ENCODE data around the gene PCDHA11. TPM values are rescaled to one million over a fixed set of nuclear protein-coding genes. Genes with fewer than 3 reads are reported as not detected.

The PCDHA11 gene
- polyA plus RNA-seq, 1 donor, result 0.30 TPM

Other genes starting within 250 kb of the PCDHA11 start
- gene CD14, start 235.8 kb upstream of the PCDHA11 start, polyA plus RNA-seq (ENCODE audit: insufficient read length), result 30.9 TPM
- gene TMCO6, start 229.5 kb upstream of the PCDHA11 start, polyA plus RNA-seq (ENCODE audit: insufficient read length), result 11.0 TPM
- 57.7 TPM for gene NDUFA2, start 221.3 kb upstream of the PCDHA11 start, polyA plus RNA-seq (ENCODE audit: insufficient read length)
- 104 TPM for gene IK, start 221.1 kb upstream of the PCDHA11 start, polyA plus RNA-seq (ENCODE audit: insufficient read length)
- gene WDR55, start 204.1 kb upstream of the PCDHA11 start, polyA plus RNA-seq (ENCODE audit: insufficient read length), result 14.3 TPM
- not detected for gene DND1, start 195.4 kb upstream of the PCDHA11 start, polyA plus RNA-seq (ENCODE audit: insufficient read length)
- gene HARS1, start 177.6 kb upstream of the PCDHA11 start, polyA plus RNA-seq (ENCODE audit: insufficient read length), result 53.2 TPM
- 24.7 TPM for gene HARS2, start 177.5 kb upstream of the PCDHA11 start, polyA plus RNA-seq (ENCODE audit: insufficient read length)
- 72.8 TPM for gene ZMAT2, start 168.5 kb upstream of the PCDHA11 start, polyA plus RNA-seq (ENCODE audit: insufficient read length)
- not detected for gene PCDHA1, start 82.8 kb upstream of the PCDHA11 start, polyA plus RNA-seq (ENCODE audit: insufficient read length)
- 0.06 TPM for gene PCDHA2, start 74.1 kb upstream of the PCDHA11 start, polyA plus RNA-seq (ENCODE audit: insufficient read length)
- gene PCDHA3, start 67.9 kb upstream of the PCDHA11 start, polyA plus RNA-seq (ENCODE audit: insufficient read length), result 0.18 TPM
- gene PCDHA4, start 61.9 kb upstream of the PCDHA11 start, polyA plus RNA-seq (ENCODE audit: insufficient read length), result 0.12 TPM
- not detected for gene PCDHA5, start 47.3 kb upstream of the PCDHA11 start, polyA plus RNA-seq (ENCODE audit: insufficient read length)
- not detected for gene PCDHA6, start 41.0 kb upstream of the PCDHA11 start, polyA plus RNA-seq (ENCODE audit: insufficient read length)
- gene PCDHA7, start 34.7 kb upstream of the PCDHA11 start, polyA plus RNA-seq (ENCODE audit: insufficient read length), result 0.19 TPM
- gene PCDHA8, start 27.8 kb upstream of the PCDHA11 start, polyA plus RNA-seq (ENCODE audit: insufficient read length), result not detected
- not detected for gene PCDHA9, start 20.6 kb upstream of the PCDHA11 start, polyA plus RNA-seq (ENCODE audit: insufficient read length)
- 0.25 TPM for gene PCDHA10, start 13.1 kb upstream of the PCDHA11 start, polyA plus RNA-seq (ENCODE audit: insufficient read length)
- gene PCDHA12, start 6.4 kb downstream of the PCDHA11 start, polyA plus RNA-seq (ENCODE audit: insufficient read length), result 0.06 TPM
- gene PCDHA13, start 13.2 kb downstream of the PCDHA11 start, polyA plus RNA-seq (ENCODE audit: insufficient read length), result 0.21 TPM
- gene PCDHAC1, start 57.3 kb downstream of the PCDHA11 start, polyA plus RNA-seq (ENCODE audit: insufficient read length), result 0.22 TPM
- gene PCDHAC2, start 97.5 kb downstream of the PCDHA11 start, polyA plus RNA-seq (ENCODE audit: insufficient read length), result 2.0 TPM
- 0.14 TPM for gene PCDHB1, start 182.4 kb downstream of the PCDHA11 start, polyA plus RNA-seq (ENCODE audit: insufficient read length)
- gene PCDHB2, start 225.7 kb downstream of the PCDHA11 start, polyA plus RNA-seq (ENCODE audit: insufficient read length), result 4.4 TPM
- 2.6 TPM for gene PCDHB3, start 231.5 kb downstream of the PCDHA11 start, polyA plus RNA-seq (ENCODE audit: insufficient read length)